Nephron progenitor cell (in vitro differentiated cells): Measurements from ENCODE around the gene TMTC2.

Experiments
- DNase-seq: peaks from one replicate; pipeline ENCODE4 v3.0.0; 2021
- H3K27ac Mint-ChIP-seq: 2 replicates; pipeline ENCODE4 v1.8.0; 2021; ENCODE audit warnings: mild to moderate bottlenecking, moderate library complexity, mixed read lengths
- H3K27me3 Mint-ChIP-seq: 2 replicates; pipeline ENCODE4 v1.8.0; 2021; ENCODE audit warnings: mild to moderate bottlenecking, low read depth, mixed read lengths; ENCODE audit not compliant: poor library complexity
- H3K36me3 Mint-ChIP-seq: 2 replicates; pipeline ENCODE4 v1.8.0; 2021; ENCODE audit warnings: low read depth, mixed read lengths
- H3K4me1 Mint-ChIP-seq: 2 replicates; pipeline ENCODE4 v1.8.0; 2021; ENCODE audit warnings: mixed read lengths
- H3K4me3 Mint-ChIP-seq: 2 replicates; pipeline ENCODE4 v1.8.0; 2021; ENCODE audit warnings: mild to moderate bottlenecking, moderate library complexity, mixed read lengths
- H3K9me3 Mint-ChIP-seq: 2 replicates; pipeline ENCODE4 v1.8.0; 2021; ENCODE audit warnings: mild to moderate bottlenecking, moderate library complexity, mixed read lengths
- CTCF ChIP-seq: fragments of 200-600 bp; sonication (generic); IDR thresholded peaks from 2 replicates; pipeline ENCODE4 v1.5.0; 2021; ENCODE audit warnings: antibody characterized with exemption

Gene TMTC2

DNA sequence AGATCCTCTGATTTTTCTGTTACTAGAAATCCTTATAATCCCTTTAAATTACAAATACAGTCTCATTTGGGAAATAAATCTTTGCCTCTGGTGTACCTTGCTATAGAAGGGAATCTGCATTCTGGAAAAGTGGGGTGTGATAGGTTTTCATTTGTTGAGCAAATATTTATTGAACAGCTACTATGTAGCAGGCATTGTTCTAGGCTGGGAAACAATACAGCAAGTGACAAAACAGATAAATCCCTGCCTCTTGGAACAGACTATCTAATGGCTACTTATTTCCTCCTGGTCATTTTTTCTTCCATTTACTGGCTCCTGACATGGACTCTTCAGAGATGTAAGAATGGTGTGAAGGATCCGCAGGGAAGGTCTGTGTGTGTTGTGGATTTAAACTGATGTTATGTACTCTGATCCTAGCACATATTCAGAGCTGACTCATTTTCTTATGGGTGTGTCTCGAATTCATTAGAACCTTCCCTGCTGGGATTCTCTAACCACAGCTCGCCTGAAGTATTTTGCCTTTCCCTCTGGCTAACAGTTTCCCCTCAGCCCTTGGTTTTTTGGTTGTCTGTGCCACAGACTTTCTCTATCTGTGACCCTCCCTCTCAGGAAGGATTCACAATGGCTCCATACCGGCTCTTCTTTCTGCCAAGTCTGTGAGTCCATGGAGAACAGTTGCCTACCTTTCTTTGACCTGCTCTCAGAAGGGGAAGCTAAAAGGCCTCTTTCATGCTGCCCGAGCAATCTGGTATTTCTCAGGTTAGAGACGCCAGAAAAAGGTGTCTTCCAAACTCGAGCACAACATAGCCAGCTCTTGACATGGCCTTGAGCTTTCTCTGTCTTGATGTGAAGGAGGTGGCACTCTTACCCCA lies 53.7 kb downstream of the TMTC2 start:
- Mint-ChIP-seq H3K36me3 (peaks cover 48% of the 10 kb centered on the region), H3K27me3 (no peaks in the 10 kb centered on the region), H3K4me1 (peaks cover 14% of the 10 kb centered on the region), H3K27ac (peak overlapping the region; percentile 75), H3K4me3 (no peak overlapping the region), H3K9me3 (no peaks in the 10 kb centered on the region)
- no peak for DNase-seq
- TF ChIP-seq CTCF, result no peak

GRCh38 chr12:82745063-82745674 lies 58.5 kb downstream of the TMTC2 start:
- Mint-ChIP-seq H3K9me3 (peaks cover under 1% of the 10 kb centered on the region), H3K36me3 (peaks cover 39% of the 10 kb centered on the region), H3K27ac (no peak overlapping the region), H3K27me3 (no peaks in the 10 kb centered on the region), H3K4me3 (no peak overlapping the region), H3K4me1 (peaks cover 20% of the 10 kb centered on the region)
- no peak for TF ChIP-seq CTCF
- DNase-seq, result no peak

GRCh38 chr12:82745807-82746206 lies 59.1 kb downstream of the TMTC2 start:
- no peak for DNase-seq
- Mint-ChIP-seq H3K36me3 (peaks cover 39% of the 10 kb centered on the region), H3K27me3 (no peaks in the 10 kb centered on the region), H3K4me3 (no peak overlapping the region), H3K27ac (no peak overlapping the region), H3K9me3 (peaks cover 7% of the 10 kb centered on the region), H3K4me1 (peaks cover 20% of the 10 kb centered on the region)
- no peak for TF ChIP-seq CTCF

GRCh38 chr12:82746668-82747067 lies 60.0 kb downstream of the TMTC2 start:
- Mint-ChIP-seq H3K4me1 (peaks cover 17% of the 10 kb centered on the region), H3K27ac (no peak overlapping the region), H3K36me3 (peaks cover 32% of the 10 kb centered on the region)

DNA sequence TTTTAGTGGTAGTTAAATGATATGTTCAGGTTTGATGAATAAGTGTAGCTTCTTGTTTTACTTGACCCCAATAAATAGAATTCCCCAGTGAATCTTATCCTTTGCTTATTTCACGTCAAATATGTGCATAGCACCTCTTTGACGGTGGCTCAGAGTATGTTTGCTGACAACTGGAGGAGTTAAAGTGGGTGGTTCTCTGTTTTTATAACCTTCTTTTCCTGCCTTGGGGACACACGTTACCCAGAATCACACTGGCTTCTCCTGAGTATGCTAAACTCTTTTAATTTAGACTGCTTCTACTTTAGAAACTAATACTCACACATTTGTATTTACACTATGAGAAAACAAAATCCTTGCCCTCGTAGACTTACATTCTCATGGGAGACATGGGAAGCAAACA lies 62.3 kb downstream of the TMTC2 start:
- H3K4me3 Mint-ChIP-seq, result no peak overlapping the region
- peaks cover 16% of the 10 kb centered on the region for H3K36me3 Mint-ChIP-seq
- H3K4me1 Mint-ChIP-seq, result peaks cover 30% of the 10 kb centered on the region
- no peak overlapping the region for H3K27ac Mint-ChIP-seq
- no peak for DNase-seq
- no peak for TF ChIP-seq CTCF
- peaks cover 8% of the 10 kb centered on the region for H3K9me3 Mint-ChIP-seq
- H3K27me3 Mint-ChIP-seq, result no peaks in the 10 kb centered on the region

More at GRCh38 chr12:82746668-82747067, 60.0 kb downstream of the TMTC2 start:
- TF ChIP-seq CTCF, result no peak
- no peak overlapping the region for H3K4me3 Mint-ChIP-seq
- H3K27me3 Mint-ChIP-seq, result no peaks in the 10 kb centered on the region
- no peak for DNase-seq
- H3K9me3 Mint-ChIP-seq, result peaks cover 8% of the 10 kb centered on the region
